ENCODE measurements around the gene GTF2F1.
"Not testable (repeated sequence)": the region's sequence is repeated elsewhere in the genome, so short reads cannot be mapped to it uniquely, and the experiment has no call there.

GTF2F1 gene

DNA sequence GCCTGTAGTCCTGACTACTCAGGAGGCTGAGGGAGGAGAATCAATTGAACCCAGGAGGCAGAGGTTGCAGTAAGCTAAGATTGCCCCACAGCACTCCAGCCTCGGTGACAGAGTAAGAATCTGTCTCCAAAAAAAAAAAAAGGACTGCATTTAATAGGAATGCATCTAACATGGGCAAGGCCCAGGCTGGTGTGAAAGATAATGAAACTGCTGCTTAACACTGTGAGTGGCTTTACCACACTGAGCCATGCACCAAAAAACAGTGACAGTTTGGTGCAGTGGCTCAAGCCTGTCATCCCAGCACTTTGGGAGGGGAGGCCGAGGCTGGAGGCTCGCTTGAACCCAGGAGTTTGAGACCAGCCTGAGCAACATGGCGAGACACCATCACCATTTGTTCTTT, 8.6 kb downstream of the GTF2F1 start:
- DNase-seq (ENCODE audit: low read depth), result no peak

DNA sequence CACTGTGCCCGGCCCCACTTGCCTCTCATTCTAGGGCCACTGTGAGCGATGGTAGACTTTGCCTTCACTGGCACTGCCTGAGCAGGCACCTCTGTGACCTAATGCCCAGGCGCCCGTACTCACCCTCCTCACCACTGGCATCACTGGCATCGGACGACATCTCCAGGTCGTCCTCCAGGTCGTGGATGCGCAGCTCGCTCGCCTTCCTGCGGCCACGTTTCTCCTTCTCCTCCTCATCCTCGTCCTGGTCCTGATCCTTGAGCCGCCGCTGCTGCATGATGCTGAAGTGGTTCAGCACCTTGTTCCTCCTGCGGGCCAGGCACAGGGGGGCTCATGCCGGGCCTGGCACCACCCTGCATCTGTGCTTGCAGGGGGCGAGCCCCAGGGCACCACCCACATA, 9.8 kb downstream of the GTF2F1 start:
- no peak for DNase-seq (ENCODE audit: low read depth)

DNA sequence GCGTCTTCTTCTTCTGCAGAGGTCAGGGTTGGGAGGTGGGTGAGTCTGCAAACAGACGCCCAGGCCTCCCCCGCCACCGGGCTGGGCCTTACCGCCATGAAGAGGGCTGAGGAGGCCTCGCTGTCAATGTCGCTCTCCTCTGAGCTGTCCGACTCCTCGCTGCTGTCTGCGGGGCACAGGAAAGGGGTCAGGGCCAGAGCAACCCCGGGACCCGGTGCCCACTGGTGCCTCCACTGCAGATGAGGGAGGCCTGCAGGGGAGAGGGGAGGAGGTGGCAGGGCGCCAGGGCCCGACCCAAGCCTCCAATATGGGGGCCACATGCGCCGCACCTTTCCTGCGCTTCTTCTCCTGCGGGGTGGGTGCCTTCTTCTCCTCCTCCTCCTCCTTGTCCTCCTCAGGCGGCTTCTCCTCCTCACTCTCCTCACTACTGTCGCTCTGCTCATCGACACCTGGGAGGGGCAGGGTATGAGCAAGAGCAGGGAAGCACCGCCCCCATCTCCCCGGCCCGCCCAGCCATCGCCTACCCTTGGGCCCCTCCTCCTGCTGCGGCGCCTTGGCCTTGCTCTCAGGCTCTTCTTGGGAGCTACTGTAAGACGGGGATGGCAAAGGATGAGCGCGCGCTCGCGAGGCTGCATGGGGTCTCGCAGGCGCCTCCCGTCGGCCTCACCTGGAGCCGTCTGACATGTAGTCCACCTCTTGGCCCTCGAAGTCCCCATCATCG, 11.8 kb downstream of the GTF2F1 start:
- DNase-seq (ENCODE audit: low read depth), result no peak

DNA sequence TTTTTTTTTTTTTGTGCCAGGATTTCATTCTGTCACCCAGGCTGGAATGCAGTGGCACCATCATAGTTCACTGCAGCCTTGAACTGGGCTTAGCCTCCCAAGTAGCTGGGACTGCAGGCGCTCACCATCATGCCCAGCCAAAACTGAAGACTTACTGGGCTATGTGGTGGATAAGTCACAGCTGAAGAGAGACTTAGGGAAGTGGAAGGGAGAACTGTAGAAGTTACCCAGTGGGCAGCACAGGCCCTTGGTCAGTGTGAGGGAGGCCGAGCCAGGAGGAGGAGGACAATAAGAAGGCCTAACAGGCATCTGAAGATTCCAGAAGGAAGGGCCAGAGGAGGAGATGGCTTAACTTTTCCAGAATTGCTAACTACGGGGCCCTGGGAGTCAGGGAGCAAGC, 13.2 kb downstream of the GTF2F1 start:
- no peak for DNase-seq (ENCODE audit: low read depth)

DNA sequence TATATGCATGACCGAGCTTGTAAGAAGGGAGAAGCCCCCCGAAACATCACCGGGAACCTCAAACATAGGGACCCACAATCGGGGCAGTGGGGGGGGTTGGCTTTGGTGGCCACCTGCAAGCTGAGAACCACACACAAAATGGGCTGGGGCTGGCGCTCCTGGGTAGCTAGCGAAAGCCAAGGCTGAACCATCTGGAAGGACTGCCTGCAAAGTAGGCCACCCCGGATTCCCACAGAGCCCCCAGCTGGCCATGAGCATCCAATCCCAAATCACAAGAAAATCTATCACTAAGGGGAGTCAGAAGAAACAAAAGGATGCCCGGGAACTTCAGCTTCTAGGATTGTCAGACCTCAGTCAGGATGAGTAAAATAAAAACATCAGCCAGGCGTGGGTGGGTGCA, 14.5 kb downstream of the GTF2F1 start:
- DNase-seq (ENCODE audit: low read depth), result no peak

DNA sequence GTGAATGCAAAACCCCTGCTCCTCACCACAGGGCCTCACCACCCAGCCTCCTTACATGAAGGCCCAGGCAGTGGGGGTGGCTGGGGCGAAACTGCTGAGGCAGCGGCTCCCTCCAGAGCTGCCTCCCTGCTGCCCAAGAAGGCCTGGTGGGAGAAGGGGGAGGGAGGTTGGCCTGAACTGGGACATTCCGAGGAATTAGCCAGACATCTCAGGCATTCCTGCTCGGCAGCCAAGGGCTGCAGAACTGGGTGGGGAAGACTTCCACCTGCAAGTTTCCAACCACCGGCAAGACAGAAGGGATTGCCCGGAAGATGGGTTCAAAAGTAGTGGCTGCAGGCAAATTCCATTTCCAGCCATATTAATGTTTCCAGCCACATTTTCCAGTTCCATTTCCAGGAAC, 14.9 kb downstream of the GTF2F1 start:
- no peak for DNase-seq (ENCODE audit: low read depth)

DNA sequence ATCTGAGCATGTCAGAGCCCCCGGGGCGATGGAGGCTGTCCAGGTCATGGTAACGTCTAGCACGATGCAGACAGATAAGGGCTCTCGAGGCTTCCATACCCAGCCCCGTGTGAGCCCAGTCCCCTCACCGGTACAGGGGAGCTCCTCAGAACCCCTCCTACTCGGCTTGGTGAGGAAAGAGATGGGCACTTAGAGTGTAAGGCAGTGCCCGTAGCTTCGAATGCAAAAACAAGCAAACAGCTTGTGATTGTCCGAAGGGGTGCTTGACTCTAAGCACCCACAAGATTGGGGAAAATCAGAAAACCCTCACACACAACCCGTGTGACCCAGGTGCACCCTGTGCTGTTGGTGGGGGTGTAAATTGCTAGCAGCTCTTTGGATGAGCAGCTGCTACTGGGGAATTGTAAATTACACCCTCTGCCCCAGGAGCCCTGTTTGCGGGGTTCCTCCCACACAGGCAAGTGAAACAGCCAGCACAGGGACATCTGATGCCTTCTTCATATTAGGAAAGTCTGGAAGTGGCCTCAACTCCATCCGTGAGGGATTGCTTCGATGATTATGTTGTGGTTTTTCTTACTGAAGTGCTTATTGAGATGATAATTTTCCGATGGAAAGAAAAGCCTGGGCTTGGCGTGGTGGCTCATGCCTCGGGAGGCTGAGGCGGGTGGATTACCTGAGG, 16.3 kb downstream of the GTF2F1 start:
- DNase-seq (ENCODE audit: low read depth), result no peak

DNA sequence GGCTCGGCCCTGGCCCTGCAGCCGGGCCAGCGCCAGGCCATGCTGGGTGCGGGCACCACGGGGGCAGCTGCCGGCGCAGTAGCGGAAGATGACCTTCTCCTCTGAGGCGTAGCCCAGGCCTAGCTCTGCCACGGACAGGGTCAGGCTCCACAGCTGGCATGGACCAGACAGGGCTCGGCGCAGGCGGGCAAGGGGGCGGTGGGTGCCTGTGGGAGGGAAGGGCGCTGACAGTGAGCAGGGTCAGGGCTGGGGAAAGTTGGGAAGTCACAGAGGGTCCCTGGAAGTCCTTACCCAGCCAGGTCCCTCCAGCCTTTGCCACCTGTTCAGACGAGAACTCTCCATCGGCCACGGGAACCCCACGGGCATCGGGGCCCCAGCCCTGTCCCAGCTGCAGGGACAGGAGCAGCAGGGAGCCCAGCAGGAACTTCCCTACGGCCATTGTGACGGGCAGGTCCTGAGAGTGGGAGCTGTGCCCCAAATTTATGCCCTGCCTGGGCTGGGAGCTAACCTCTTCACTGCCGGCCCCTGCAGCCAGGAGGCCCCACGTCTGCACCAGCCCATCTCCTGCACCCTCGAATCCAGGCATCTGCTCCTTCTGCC, 17.5 kb downstream of the GTF2F1 start, which contains the start of gene PSPN:
PSPN (minus strand) TSS at position 523 of the 600 bp plus-strand sequence; CDS start at position 439, 84 bp downstream.
- DNase-seq (ENCODE audit: low read depth), result no peak

DNA sequence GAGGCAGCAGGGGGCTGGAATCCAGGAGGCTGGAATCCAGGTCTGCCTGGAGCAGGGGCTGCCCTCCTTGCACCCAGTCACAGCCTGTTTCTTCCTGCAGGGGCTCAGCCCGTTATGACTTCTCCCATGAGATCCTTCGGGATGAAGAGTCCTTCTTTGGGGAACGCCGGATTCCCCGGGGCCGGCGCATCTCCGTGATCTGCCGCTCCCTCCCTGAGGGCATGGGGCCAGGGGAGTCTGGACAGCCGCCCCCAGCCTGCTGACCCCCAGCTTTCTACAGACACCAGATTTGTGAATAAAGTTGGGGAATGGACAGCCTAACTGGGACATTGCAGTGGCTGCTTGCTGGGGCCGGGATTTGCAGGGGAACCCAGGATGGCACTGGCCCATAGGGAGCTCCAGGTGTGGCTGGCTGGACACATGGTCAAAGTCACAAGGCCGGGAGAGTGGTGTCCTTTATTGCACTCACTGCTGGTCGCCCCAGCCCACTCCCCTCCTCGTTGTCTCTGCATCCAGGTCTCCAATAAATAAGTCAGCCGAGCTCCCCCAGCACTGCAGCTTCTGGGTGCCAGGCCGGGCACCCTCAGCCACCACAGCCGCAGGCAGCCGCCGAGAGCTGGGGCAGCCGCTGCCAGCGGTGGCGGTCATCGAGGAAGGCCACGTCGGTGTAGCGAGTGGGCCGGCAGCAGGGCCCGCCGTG, 18.1 kb downstream of the GTF2F1 start:
- DNase-seq (ENCODE audit: low read depth), result no peak

DNA sequence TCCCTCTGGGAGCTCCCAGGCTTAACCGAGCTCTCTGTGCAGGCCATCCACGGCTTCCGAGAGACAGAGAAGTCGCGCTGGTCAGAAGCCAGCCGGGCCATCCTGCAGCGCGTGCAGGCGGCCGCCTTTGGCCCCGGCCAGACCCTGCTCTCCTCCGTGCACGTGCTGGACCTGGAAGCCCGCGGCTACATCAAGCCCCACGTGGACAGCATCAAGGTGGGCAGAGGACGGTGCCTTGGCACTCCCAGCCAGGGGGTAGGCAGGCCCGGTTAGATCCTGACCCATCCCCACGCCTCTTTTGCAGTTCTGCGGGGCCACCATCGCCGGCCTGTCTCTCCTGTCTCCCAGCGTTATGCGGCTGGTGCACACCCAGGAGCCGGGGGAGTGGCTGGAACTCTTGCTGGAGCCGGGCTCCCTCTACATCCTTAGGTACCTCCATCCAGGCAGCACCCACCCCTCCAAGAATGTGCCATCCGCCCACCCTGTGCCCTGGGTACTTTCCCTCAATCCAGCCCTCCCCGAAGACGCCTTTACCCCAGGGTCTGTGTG, 18.7 kb downstream of the GTF2F1 start:
- no peak for DNase-seq (ENCODE audit: low read depth)

DNA sequence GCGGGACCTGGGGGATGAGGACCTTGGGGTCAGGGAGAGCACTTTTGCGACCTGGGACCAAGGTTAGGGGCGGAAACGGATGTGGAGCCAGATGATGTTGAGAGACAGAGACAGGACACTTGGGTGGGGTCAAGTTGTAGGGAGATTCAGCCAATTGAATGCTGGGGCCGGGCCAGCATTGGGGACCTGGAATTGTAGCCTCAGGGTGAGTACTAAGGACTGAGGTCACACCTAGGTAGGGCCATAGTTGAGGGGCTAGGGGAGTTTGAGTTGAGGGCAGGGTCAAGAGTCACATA, 19.2 kb downstream of the GTF2F1 start:
- DNase-seq (ENCODE audit: low read depth), result peak; percentile 81

DNA sequence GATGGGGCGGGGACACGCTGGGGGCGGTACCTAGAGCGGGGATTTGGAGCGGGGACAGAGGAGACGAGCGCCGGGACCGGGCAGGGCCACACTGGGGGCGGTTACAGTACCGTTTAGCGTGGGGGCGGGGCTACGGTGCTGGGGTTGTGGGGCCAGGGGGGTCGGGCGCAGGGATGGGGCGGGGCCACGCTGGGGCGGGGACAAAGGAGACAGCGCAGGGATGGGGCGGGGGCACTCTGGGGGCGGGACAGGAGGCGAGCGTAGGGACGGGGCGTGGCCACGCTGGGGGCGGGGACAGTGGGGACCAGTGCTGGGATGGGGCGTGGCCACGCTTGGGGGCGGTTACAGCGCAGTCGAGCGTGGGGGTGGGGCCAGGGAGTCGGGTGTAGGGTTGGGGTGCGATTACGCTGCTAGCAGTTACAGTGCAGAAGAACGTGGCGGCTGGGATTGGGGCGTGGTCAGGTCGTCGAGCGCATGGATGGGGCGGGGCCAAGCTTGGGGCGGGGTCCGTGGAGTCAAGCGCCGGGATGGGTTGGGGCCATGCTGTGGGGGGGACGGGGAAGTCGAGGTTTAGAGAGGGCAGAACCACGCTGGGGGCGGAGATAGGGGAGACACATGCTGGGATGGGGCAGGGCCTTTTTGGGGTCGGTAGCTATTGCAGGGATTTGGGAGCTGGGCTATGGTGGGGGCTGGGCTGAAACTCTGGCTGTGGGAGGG, 19.7 kb downstream of the GTF2F1 start:
- peak; percentile 96 for DNase-seq (ENCODE audit: low read depth)

DNA sequence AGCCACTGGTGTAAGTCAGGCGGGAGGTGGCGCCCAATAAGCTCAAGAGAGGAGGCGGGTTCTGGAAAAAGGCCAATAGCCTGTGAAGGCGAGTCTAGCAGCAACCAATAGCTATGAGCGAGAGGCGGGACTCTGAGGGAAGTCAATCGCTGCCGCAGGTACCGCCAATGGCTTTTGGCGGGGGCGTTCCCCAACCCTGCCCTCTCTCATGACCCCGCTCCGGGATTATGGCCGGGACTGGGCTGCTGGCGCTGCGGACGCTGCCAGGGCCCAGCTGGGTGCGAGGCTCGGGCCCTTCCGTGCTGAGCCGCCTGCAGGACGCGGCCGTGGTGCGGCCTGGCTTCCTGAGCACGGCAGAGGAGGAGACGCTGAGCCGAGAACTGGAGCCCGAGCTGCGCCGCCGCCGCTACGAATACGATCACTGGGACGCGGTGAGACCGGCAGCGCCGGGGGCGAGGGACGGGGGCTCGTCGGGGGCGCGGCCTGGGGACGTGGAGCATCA, 20.3 kb downstream of the GTF2F1 start, which contains the start of gene ALKBH7:
ALKBH7 (plus strand) TSS at position 201 of the 502 bp plus-strand sequence; CDS start at position 228, 27 bp downstream.
- peak; percentile 100 for DNase-seq (ENCODE audit: low read depth)

DNA sequence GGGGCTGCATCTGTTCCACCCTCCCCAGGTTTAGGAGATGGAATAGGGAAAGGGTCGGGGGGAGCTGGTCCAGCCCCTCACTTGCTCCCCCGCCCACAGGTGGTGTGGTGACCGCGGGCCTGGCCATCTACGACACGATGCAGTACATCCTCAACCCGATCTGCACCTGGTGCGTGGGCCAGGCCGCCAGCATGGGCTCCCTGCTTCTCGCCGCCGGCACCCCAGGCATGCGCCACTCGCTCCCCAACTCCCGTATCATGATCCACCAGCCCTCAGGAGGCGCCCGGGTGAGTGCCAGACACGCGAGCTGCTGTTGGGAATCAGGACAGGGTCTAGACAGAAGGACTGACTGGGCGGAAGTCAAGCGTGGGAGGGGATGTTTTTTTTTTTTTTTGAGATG, 28.6 kb downstream of the GTF2F1 start:
- DNase-seq (ENCODE audit: low read depth), result no peak

DNA sequence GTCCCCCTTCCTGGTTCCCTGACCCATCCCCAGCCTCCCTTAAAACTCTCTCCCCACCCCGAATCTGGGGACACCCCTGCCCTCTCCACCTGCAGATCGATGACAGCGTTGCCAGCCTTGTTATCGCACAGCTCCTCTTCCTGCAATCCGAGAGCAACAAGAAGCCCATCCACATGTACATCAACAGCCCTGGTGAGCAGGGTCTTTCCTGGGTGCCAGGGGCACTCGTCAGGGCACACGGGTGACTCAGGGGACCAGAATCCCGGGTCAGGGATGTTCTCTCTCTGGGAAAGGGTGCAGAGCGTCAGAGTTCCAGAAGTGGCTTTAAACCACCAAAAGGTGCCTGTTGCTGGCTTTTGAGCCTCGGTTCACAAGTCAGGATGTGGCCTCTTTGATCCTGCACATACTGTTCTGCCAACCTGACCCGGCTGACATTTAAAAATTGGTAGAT, 30.6 kb downstream of the GTF2F1 start:
- no peak for DNase-seq (ENCODE audit: low read depth)

DNA sequence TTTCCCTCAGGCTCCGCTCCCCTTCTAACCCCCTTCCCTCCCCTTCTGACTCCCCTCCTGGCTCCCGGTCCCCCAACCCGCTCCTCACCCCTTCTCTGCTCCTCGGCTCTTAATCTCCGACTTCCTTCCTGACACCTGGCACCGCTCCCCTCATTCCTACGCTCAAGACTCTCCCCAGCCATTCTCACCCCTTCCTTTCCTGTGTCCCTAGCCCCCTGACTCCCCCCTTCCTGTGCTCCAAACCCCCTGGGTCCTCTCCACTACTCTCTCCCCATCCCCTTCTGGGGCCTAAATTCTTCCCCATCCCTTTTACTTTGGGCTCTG, 31.0 kb downstream of the GTF2F1 start:
- DNase-seq (ENCODE audit: low read depth), result no peak

DNA sequence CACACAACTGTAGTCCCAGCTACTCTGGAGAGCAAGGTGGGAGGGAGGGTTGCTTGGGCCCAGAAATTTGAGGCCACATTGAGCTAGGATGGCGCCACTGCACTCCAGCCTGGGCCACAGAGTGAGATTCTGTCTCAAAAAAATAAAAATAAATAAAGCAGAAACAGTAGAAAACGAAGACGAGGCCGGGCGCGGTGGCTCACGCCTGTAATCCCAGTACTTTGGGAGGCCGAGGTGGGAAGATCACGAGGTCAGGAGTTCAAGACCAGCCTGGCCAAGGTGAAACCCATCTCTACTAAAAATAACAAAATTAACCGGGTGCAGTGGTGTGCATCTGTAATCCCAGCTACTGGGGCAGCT, 32.1 kb downstream of the GTF2F1 start:
- not testable (repeated sequence) for DNase-seq (ENCODE audit: low read depth)

DNA sequence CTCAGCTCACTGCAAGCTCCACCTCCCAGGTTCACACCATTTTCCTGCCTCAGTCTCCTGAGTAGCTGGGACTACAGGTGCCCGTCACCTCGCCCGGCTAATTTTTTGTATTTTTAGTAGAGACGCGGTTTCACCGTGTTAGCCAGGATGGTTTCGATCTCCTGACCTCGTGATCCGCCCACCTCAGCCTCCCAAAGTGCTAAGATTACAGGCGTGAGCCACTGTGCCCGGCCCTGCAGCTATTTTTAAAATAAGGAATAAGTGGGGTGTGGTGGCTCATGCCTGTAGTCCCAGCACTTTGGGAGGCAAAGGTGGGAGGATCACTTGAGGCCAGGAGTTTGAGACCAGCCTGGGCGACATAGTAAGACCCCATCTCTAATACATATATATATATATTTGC, 32.5 kb downstream of the GTF2F1 start:
- not testable (repeated sequence) for DNase-seq (ENCODE audit: low read depth)

DNA sequence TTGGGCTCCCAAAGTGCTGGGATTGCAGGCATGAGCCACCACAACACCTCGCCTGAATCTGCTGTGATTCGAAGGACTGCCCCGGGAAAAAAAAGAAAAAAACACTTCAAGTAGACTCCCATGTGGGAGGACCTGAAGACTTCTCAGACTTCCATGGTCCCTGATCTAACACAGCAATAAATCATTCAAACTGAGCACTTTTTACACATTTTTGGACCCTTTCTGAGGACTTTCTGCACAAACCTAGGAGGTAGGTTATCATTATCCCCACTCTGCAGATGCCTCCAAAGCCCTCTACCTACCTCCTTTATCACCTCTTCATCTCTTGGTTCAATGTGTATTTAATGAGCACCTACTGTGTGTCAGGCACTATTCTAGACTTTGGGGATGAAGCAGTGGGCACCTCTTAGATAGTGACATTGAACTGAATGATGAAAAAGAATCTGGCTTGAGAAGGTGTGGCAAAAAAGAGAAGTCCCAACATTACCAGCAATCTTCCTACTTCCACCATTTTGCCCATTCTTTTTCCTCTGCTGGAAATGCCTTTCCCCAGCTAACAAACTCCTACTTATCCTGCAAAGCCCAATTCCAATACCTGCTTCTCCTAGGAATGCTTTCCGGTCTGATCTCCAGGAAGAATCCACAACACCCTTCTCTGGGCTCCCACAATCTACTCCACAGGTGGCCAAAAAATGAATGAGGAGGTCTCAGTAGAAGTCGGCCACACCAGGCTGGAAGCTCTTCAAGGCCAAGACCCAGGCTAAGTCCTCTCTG, 33.2 kb downstream of the GTF2F1 start:
- DNase-seq (ENCODE audit: low read depth), result no peak

DNA sequence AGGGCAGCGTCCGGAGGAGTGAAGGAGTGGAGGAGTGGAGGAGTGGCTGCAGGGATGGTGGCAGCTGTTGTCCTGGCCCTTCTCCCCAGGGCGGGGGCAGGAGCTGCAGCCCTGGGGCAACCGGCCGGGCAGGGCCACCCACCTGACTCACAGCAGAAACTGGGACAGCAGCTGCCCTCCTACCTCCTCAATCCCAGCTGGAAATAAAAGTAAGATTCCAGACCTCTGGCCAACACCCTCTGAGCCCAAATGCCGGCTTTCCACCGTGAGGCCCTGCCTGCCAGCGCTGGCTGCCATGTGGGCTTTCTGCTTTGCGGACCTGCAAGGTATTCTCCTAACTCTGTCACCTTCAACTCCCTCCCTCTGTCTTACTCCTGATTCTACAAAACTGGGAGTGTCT, 35.0 kb downstream of the GTF2F1 start:
- DNase-seq (ENCODE audit: low read depth), result no peak

DNA sequence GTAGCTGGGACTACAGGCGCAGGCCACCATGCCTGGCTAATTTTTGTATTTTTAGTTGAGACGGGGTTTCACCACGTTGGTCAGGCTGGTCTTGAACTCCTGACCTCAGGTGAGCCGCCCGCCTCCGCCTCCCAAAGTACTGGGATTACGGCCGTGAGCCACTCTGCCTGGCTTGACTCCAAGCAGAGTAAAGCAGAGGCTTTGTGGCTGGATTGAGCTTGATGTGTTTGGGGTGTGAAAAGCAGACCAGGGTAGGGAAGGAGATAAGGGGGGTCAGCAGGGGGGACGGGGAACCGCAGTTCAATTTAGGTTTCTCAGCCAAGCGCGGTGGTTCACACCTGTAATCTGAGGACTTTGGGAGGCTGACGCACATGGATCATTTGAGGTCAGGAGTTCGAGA, 35.8 kb downstream of the GTF2F1 start:
- DNase-seq (ENCODE audit: low read depth), result no peak

Data from CMK (cell line).